PC-9 (cell line): ENCODE data around the gene PLCL2.

Experiments used
- EZH2 ChIP-seq: fragments of 200-600 bp; sonication (generic); IDR thresholded peaks from 2 replicates; pipeline ENCODE4 v1.8.0; 2017; ENCODE audit warnings: antibody characterized with exemption, low read depth
- TF ChIP-seq, protein P1 (sequence below): fragments of 200-600 bp; sonication (generic); conservative IDR thresholded peaks from 2 replicates; pipeline ENCODE4 v1.6.1; 2017; ENCODE audit warnings: mixed run types, antibody characterized with exemption, mild to moderate bottlenecking, moderate library complexity

DNA sequence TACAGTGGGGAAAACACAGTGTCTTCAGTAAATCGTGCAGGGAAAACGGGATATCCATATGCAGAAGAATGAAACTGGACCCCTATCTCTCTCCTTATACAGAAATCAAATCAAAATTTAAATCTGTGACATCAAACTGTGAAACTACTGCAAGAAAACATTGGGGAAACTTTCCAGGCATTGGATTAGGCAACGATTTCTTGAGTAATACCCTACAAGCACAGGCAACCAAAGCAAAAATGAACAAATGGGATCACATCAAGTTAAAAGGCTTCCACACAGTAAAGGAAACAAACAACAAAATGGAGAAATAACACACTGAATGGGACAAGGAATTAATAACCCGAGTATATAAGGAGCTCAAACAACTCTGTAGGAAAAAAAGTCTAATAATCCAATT is 165.3 kb downstream of the PLCL2 start:
- TF ChIP-seq, protein P1, sequence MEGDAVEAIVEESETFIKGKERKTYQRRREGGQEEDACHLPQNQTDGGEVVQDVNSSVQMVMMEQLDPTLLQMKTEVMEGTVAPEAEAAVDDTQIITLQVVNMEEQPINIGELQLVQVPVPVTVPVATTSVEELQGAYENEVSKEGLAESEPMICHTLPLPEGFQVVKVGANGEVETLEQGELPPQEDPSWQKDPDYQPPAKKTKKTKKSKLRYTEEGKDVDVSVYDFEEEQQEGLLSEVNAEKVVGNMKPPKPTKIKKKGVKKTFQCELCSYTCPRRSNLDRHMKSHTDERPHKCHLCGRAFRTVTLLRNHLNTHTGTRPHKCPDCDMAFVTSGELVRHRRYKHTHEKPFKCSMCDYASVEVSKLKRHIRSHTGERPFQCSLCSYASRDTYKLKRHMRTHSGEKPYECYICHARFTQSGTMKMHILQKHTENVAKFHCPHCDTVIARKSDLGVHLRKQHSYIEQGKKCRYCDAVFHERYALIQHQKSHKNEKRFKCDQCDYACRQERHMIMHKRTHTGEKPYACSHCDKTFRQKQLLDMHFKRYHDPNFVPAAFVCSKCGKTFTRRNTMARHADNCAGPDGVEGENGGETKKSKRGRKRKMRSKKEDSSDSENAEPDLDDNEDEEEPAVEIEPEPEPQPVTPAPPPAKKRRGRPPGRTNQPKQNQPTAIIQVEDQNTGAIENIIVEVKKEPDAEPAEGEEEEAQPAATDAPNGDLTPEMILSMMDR = no peak
- TF ChIP-seq EZH2 = no peak
